Stimulated activated CD8-positive, alpha-beta memory T cell treated with anti-CD3 and anti-CD28 coated beads, Interleukin-12 subunit alpha, Interleukin-12 subunit beta, amount 100 ng/mL, for 24 hours (primary cell): ENCODE measurements around the gene NRIP3.
"Not testable (repeated sequence)": the region's sequence is repeated elsewhere in the genome, so short reads cannot be mapped to it uniquely, and the experiment has no call there.

Experiments
- DNase-seq: peaks from one replicate; pipeline ENCODE4 v3.0.0-alpha.2; 2020; ENCODE audit errors: extremely low read depth

NRIP3 gene

DNA sequence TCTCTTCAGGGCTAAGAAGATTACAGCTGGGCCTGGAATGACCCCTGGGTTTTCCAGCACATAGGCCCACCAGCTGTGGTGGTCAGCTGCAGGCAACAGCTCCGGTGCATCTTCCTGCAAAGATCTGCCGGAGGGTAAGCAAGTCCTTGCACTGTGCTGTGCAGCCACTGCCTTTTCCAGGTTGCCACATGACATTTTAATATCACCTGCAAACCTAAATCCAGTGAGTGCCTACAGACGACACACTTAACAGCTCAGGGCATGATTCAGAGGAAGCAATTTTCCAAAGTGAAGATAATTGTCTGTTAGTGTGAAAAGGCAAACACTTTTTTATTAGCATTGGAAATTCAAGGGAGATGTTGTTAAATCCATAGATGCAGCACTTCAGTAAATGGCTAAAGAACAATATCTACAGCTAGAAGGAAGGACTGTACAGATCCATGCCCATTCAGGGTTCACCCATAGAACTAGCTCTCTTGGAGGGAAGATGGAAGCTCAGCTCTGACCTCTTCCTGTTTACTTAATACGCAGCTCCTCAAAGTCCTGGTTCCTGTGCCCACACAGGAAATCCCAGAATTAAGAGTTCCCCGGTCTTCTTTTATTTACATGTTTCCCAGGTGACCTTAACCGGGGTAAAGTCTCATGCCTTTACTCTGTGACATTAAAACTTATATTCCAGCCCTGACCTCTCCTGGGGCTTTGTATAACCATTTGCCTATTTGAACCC lies 13.3 kb upstream of the NRIP3 start:
- DNase-seq = no peak

DNA sequence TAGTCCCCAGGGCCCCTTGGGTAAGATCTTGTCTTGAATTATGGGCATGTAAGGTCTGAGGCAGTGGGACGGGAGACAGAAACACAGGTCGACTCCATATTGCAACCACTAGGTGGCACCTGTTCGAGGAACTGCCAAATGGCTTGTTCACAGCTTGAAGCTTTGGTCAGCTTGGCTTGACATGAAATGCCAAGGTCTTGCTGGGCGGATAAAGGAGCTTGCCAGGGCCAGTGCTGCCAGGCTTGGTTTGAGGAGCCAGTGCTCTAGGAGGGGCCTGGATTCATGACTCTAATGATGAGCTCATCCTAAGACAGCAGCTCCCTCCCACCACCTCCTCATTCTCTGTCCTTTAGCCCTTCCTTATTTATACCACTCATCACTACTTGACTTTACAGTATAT lies 11.9 kb upstream of the NRIP3 start:
- DNase-seq = no peak

DNA sequence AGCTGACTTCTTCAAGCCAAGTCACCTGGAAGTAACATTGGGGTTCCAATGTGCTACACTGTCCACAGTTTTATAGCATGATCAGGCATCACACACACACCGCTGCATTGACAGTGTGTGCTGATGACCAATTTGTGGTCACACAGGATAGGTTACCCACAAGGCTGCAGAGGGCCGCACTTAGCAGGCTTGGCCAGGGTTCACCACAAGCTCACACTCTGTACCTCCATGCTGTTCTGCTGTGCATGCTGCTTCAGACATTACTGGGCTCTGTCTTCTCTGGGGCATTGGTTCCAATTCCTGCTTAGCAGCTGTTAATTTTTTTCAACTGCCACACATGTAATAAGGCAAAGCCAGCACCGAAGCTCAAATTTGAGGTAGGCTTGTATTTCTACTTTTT lies 11.0 kb upstream of the NRIP3 start:
- no peak for DNase-seq

DNA sequence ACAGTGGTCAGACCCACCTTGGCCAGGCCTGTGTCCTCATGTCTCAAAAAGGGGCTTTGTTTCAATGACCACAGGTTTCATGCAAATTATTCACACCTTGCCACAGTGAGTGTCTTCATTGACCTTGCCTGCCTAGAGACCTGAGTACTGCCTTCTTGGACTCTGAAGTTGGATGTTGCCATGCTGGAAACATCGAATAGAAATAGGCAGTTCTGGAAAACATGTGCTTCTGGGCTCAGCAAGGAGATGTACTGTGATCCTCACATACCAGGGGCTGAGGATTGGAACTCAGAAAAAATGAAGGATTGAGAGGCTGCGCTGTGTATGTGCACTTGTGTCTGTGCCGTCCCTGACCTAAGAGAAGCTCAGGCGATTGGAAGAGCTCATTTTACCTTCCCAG lies 9.6 kb upstream of the NRIP3 start:
- DNase-seq = no peak

DNA sequence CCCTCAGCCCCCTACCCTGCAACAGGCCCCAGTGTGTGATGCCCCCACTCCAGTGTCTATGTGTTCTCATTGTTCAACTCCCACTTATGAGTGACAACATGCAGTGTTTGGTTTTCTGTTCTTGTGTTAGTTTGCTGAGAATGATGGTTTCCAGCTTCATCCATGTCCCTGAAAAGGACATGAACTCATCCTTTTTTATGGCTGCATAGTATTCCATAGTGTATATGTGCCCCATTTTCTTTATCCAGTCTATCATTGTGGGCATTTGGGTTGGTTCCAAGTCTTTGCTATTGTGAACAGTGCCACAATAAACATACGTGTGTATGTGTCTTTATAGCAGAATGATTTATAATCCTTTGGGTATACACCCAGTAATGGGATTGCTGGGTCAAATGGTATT lies 5.7 kb upstream of the NRIP3 start:
- DNase-seq = not testable (repeated sequence)

DNA sequence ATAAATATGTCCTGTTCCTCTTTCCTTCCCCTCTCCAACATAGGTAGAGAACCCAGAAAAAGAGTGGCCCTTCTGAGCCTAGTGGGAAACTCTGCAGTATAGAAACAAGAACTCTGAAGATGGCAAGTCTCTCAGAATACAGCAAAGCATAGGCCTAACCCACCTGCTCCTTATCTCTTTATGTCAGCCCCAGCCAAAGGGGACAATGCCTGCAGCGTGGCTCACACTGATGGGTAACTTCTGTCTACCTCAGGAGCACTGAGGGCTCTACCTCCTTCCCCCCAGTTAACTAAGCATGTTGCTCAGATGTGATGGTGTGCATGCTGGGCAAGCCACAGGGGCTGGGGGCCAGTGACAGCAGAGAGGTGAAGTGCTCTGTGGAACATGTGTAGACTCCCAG lies 4.9 kb upstream of the NRIP3 start:
- no peak for DNase-seq

DNA sequence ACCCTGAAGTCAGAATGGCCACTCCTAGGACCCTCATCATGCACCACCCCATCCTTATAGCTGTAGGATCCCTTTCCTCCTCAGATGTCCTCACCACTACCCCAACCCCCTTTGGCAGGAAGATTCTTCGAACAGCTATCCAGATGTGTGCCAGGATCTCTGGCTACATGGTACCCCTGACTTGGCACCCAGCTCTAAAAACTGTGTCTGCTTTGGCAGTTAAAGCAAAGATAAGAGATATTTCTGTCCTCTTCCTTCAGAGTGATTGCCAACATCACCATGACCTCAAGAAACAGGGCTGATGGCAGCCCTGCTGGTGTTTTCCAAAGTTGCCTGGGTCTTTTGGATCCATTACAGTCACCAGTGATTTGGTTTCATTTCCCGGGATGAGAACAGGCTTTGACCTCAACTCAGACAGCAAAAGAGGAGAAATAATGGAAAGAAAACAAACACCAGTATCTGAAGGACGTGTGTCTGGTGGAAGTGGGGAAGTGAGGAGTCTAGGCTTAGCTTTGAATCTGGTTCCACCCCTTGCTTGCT lies 4.3 kb upstream of the NRIP3 start:
- DNase-seq = no peak

DNA sequence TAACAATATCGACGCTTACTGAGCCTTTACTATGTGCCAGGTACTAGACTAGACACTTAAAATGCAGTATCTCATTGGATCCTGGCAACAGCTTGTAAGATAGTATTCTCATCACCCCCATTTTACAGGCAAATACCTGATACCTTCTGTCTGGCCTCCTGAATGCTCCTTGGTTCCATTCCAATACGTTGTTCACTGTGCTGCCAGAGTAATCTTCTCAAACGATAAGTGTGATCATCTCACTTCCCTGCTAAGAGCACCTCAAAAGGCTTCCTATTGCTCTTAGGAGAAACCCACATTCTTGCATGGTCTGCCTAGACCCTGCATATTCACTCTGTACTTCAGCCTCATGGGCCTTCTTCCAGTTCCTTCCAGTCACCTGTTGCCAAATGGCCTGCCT lies 1.3 kb upstream of the NRIP3 start:
- DNase-seq = no peak

DNA sequence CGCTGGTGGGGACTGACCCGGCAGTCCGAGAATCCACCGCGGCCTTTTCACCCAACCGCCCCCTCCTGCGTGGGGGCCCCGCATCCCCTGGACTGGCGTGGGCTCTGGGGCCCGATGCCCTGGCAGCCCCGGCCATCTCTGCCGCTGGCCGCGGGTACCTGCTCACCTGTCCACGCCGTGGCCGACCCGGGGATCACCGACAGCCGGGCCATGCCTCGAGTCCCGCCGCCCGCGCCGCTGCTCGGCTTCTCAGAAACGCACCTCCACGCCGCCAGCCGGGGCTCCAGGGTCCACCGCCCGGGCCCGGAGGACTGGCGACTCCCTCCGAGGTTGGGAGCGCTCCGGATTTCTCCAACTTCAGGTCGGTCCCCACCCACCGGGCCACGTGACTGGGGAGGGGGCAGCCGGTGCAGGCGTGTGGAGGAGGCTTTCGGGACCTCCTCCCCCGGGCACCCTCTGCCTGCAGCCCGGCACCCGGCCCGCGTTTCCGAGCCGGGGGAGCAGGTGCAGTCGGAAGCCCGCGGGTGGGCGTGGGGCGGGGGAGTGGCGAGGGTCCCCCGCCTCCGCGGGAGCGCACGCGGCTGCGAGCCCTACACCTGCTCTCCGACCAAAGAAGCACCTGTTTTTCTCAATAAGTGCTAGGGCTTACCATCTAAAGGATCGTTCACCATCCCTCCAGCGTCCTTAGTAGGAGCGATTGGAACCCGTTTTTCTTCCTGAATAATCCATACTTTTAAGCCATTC lies 554 bp upstream of the NRIP3 start:
- DNase-seq = no peak

DNA sequence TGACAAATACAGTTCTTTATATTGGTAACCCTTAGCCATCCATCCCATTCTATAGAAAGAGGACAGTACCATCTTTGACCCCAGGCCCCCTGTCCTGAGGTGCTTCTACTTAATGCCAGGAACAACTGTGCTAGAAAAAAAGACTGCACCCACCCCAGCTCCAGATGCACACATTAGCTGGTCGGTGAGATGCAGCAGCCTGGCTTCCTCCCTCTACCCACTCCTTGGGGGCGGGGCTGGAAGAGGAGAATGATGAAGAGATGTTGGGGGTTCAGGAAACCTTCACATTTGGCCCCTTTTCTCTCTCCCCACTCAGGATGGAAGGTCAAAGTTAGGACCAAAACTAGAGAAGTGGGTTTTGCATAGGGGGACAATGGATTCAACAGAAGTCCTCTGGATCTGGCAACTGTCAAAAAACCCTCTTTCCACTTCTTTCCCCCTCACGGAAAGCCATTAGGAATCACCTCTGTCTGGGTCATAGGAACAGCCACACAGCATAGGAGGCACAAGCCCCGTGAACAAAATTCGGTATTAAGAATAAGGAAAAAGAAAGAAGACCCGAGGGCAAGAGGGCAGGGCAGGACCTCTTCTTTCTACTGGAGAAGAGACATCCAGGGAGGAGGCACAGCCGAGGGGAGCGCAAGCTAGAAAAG lies 755 bp downstream of the NRIP3 start:
- no peak for DNase-seq

DNA sequence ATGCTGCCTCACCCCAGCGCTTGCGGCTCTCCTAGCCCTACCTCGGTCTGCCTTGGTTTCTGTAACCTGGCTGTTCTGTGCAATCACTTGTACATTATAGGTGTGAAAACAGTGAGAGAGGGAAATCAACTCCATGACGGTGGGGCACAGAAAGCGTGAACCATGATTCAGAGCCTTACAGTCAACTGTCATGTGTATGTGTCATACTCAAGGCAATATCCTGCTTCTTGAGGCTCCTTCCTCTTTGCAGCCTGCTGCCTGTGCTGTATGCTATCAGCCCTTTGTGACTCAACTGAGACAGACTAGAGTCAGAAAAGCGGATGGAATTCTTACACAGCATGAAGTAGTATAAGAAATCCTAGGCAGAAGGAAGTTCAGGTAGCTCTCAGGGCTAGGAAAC lies 2.1 kb downstream of the NRIP3 start:
- no peak for DNase-seq

DNA sequence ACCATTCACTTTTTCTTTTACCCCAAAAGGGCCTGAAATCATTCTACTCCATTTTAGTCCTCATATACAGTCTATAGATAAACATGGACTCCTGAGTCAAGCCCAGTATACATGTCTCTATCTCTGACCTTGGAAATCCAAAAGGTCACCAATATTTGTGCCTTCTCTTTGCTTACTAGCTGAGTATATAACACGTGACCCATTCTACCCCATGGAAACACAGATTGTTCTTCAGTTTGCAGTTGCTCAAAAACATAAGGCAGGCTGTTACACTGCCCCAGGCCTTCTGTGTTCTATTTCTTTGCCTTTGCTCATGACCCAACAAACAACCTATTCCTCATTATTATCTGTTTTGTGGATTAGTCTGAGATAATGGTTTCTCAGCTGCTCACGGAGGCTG lies 5.8 kb downstream of the NRIP3 start:
- no peak for DNase-seq

DNA sequence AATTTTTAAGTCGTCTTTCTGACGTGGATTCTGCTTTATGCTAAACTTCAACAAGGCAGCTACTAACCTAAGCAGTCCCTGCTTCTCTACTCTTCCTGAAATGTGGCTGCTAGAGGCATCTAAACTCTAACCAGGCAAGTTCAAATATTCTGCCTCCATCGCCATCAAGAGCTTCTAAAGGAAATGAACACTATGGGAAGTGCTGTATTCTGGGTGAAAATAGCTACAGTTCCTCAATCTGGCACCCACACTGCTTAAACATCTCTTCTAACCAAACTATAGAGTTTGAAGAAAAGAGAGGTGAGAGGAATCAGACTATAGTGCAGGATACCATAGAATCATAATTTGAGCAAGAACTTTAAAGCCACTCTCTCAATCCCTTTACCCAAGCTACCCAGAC lies 6.3 kb downstream of the NRIP3 start:
- no peak for DNase-seq

DNA sequence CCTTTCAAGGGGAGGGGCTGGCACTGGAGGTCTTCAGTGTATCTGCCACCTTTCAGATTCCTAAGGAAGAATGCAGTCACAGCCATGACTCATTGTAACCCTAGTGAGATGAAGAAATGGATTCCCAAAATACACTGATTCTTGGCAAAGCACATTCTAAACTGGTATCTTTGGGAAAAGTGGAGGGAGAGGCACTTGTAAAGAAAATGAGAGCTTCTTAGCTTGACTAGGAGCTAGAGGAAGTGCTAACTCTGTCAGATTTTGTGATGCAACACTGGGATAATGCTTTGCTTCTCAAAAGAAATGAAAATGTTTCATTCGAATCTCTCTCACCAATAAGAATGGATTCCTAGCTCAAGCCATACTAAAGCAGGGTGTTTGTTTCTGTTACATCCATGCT lies 14.3 kb downstream of the NRIP3 start:
- DNase-seq = no peak

DNA sequence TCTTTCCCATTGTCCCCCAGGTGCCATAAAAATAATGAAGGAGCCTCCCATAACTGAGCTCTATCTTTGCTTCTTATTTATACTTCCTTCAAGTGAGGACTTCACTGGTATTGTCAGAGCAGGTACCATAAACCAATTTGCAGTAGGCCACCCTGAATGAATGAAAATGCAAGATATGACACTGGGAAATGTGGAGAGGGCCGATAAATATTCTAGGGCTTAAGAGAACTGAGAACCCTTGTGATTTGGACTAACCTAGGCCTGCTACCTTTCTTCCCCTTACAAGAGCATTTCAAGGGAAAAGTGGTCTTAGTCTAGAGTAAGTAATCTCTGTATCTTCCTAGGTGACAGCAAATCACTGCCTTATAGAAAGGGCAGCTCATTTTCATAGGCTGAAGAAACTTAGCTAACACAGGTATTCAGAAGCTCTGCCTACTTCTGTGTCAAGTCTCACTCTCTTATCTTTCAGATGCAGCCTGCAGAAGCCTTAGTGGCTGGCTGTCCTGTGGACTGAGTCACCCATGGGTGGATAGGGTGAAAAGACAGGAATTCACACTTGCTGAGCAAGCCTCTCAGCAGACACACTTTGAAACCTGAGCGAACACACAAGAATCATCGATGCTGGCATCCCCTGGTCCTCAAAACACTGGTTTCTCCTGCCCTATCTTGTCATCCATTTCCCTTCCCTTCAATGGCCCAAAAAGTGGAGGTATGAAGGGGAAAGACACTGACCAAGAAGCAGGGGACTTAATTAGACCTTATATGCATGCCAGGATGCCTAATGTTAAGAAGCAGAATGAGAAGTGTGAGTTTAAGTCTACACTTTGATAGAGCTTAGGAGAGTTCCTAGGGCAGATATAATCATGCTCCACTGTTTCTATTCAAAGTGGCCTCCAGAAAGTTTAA lies 15.2 kb downstream of the NRIP3 start:
- no peak for DNase-seq

DNA sequence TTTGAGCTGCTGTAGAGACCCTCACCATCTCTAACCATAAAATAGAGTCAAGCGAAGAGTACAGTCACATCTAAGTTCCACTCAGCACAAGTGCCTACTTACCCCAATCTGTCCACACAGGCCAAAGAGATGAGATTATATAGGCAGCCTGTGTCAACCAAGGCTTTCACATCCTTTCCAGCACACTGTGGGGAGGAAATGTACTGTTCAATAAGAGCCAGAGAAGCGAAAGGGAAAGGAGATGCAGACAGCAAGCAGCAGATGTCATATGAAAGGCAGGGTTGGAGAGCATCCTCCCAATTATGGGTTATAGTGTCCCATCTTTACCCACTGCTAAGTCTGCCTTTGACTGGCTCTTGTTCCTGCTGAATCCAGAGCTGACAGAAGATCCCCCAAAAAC lies 16.4 kb downstream of the NRIP3 start:
- no peak for DNase-seq

DNA sequence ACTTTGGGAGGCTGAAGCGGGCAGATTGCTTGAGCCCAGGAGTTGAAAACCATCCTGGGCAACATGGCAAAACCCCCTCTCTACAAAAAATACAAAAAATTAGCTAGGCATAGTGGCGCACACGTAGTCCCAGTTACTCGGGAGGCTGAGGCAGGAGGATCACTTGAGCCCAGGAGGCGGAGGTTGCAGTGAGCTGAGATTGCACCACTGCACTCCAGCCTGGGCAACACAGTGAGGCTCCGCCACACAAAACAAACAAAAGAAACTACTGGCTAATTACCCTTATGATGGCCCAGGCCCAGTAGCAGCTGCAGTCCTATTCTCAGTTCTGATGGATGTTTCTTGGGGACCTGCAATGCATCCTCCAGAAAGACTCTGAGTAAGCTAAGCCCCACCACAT lies 17.0 kb downstream of the NRIP3 start:
- DNase-seq = not testable (repeated sequence)

DNA sequence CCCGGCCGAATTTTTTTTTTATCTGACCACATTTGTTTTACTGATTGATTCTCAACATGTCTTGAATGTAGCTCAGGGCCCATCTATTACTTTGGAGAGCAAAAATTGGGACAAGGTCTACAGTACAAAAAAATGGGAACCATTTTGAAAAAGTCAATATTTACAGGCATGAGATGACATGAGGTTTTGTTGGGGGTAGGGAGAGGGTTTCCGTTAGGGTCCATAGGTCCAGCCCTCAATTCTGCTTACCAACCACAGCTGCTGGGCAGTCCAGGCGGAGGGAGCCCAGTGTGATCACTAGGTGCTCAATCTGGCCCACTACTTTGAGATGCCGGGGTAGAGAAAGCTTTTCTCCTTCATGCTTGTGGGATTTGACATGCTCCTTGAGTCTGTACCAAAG lies 18.3 kb downstream of the NRIP3 start:
- DNase-seq = no peak

DNA sequence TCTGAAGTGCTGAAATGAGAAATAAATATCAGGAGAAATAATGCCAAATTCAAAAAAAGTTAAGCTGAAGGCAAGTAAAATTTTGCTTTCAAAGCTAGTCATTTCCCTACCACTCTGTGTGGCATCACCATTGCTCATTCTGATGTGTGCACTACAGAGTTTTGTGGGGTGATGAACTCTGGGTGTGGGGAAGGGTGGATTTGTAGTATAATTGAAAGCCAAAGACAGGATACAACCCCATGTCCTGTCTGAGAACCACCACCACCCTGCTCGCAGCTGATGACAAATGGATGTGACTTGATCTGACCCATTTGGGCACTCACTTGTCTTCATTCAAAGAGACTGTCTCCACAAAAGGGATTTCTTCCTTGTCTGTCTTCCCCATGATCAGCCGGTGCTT lies 20.2 kb downstream of the NRIP3 start:
- no peak for DNase-seq

DNA sequence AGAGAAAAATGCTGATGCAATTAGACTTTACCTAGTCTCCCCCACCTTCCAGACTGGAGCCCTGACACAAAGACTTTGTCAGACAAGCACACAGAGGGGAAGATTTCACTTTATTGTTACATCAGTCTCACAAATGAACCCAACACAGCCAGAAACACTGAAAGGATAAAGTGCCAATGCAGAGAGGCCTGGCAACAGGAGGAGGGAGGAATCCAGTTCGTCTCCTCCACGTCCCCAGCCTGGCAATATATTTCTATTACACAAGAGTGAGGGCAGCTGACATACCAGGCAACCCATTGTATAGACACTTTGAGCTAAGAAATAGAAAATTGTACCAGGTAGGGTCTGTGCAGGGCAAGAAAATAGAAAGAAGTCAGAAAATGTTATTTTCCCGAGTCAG lies 23.3 kb downstream of the NRIP3 start:
- no peak for DNase-seq

DNA sequence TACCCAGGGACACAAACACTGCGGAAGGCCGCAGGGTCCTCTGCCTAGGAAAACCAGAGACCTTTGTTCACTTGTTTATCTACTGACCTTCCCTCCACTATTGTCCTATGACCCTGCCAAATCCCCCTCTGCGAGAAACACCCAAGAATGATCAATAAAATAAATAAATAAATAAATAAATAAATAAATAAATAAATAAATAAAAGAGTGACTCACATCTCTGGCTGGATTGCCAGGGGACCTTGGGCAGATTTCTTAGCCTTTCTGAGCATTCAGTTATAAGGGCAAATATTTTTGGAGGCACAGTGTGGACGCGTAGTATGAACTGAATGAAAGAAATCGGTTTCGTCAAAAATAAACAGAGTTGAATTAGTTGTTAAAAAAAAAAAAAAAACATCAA lies 24.4 kb downstream of the NRIP3 start:
- DNase-seq = not testable (repeated sequence)

DNA sequence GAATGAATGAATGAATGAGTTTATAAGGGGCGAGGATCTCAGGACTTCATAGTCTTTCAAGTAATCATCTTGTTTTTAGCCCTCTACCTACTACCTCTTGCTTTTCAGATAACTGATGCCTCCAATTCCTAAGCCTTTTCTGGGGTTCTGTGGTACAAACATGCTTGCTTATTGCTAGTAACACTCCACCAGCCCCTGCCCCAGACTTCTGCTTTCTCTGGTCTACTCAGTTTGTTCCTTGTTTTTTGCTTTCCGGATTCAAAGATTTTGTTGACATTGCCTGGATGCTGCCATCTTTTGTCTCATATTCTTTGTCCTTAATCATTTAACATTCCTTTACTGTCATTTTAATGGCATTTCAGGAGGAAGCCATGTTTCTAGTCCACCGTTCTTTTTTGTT lies 30.7 kb downstream of the NRIP3 start:
- DNase-seq = no peak
